Inflammatory macrophage treated with lipopolysaccharide for 4 hours (primary cell): ENCODE results near the gene CLIP3.
A peak's percentile ranks its signal among the peaks of the same experiment; 100 is the strongest.
"Not testable (repeated sequence)": the region's sequence is repeated elsewhere in the genome, so short reads cannot be mapped to it uniquely, and the experiment has no call there.

Source experiments
- DNase-seq: peaks from one replicate; pipeline ENCODE4 v3.0.0-alpha.2; 2020

The CLIP3 gene

DNA sequence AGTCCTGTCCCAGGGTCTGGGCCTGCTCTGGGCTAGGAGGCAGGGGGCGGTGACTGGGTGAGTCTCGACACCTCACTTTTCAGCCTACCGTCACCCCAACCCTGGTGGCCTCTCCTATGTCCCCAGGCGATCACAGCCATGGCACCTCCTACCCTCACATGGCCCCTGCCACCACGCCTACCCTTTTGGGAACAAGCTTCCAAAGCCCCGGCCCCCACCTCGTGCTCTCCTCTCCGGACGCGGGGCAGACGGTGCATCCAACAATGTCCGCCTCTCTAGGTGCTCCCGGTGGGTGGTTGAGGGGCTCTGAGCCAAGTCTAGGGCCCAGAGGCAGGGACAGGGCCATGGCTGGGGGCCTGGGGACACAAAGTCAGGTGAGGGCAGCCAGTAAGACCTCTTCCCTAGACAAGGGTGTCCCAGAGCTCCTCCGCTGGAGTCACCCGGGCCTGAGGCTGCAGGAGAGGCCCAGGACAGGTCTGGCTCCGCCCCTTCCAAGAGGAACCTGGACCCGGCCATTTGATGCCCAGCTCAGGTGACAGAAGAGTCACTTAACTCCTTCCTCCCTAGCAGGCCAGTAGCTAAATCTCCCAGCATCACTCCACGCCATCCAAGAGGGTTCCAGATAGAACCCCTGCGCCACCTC is 24.2 kb downstream of the CLIP3 start, which contains the start of gene SYNE4:
TSS of gene SYNE4 (minus strand) at position 478 of the 643 bp plus-strand sequence. CDS start at position 346, 132 bp downstream.
- DNase-seq, result no peak

DNA sequence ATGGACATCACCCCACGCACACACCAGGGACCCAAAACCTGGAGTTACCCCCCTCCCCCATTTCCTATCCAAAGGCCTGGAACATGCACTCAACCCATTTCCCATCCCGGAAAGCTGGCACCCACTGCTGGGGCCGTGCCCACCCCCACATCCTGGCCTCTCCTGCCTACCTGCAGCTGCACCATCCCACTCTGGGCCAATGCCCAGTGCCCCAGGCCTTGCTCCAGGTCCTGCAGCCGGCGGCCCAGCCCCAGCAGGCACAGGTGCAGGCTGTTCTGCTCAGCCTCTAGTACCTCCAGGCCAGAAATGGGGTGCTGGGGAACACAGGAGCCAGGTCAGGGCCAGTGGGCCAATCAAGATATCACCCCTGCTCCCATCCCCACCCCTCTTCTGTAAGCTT is 25.7 kb downstream of the CLIP3 start:
- DNase-seq, result no peak

- DNase-seq, result no peak
Measured at GRCh38 chr19:36003284-36003683, 29.4 kb downstream of the CLIP3 start.

DNA sequence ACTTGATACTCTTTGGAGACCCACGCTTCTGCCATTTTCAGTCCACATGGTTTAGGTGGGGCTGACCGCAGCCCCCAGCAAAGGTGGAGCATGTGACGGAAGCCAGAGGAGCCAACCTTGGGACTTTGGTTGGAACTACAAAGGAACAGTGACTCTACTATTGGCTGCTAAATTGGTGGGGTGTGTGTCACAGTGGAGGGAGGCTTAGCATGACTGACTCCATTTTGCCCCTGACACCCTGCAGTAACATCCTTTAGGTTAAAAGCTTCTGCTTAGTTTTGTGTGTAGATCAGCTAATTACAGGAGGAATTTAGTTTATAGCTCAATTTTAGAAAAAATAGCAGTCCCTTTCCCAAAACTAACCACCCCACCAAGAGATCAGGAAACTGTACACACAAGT is 31.1 kb downstream of the CLIP3 start:
- DNase-seq, result no peak

DNA sequence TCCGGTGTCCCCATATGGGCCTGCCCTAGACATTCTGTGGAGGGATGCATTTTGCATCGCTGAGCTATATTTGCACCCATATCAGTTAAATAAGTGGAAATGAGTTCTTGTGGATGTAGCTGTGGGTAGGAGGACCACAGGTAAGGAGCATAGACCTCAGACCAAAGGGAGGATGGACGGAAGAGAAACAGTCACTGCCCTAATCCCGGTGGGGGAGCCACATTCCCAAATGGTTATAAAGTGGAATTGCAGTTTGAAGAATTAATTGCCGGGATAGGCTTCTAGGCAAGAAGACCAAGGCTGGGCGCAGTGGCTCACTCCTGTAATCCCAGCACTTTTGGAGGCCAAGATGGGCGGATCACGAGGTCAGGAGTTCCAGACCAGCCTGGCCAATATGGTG is 35.9 kb downstream of the CLIP3 start:
- no peak for DNase-seq

GRCh38 chr19:35995048-35995993 is 37.4 kb downstream of the CLIP3 start, which contains the start of gene SDHAF1:
Gene SDHAF1 (plus strand): TSS chr19:35995188. CDS start chr19:35995275, 87 bp downstream.
- DNase-seq, result peak; percentile 98

- no peak for DNase-seq
Measured at GRCh38 chr19:35993923-35994598, 38.6 kb downstream of the CLIP3 start.

DNA sequence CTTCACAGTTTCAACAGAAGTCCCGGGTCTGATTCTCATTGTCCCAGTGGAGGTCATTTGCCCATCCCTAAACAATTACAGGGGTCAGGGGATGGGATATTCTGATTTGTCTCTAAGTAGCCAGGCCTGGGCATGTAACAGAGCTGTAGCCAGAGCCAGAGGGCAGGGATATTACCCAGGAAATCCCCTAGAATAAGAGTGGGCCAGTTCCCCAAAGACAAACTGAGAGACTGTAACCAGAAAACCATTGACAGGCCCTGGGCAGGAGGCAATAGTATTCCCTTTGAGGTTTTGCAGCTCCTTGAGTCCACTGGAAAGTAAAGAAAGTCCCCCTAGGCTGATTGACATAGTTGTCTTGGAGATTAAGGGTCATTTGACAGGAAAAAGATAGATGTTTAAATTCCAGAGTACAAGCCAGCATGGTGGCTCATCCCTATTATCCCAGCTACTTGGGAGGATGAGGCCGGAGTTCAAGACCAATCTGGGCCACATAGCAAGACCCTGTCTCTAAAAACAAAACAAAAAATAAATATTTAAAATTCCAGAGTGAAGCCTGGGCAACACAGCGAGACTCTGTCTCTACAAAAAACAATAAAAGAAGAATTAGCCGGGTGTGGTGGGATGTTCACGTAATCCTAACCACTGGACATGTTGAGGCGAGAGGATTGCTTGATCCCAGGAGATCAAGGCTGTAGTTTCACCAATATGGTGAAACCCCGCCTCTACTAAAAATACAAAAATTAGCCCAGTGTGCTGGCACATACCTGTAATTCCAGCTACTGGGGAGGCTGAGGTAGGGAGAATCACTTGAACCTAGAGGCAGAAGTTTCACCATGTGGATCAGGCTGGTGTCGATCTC is 39.5 kb downstream of the CLIP3 start:
- DNase-seq, result peak; percentile 24

DNA sequence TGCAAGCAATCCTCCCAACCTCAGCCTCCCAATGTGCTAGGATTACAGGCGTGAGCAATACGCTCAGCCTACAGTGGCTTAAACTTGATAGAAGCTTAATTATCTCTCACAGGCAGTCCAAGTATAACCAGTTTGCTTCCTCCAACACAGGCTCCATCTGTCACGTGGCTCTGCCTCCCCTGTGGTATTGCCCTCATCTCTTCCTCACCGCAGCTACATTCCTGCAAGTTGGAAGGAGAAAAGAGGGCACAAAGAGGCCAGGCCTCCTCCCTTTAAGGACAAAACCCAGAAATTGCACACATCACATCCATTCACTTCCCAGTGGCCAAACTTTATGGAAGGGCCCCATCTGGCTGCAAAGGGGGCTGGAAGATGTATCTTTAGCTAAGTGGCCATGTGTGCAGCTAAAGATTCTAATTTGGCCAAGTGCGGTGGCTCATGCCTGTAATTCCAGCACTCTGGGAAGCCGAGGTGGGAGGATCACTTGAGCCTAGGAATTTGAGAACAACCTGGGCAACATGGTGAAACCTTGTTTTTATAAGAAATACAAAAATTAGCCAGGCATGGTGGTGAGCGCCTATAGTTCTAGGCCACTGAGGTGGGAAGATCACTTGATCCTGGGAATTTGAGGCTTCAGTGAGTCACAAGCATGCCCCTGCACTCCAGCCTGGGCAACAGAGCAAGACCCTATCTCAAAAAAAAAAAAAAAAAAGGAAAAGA is 40.8 kb downstream of the CLIP3 start:
- no peak for DNase-seq

- no peak for DNase-seq
Measured at GRCh38 chr19:35990771-35991730, 41.6 kb downstream of the CLIP3 start.

DNA sequence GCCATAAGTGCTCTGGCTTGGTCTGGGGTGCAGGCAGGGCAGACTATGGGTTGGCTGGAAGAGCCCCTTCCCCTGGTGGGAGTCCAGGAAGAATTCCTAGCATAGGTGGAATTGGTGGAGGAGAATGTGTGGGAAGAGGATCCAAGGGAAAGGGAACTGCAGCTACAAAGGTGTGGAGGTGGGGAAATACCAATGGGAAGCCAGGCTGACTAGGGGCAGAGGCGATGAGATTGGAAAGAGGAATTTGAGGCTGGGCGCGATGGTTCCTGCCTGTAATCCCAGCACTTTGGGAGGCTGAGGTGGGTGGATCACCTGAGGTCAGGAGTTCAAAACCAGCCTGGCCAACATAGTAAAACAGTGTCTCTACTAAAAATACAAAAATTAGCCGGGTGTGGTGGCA is 42.5 kb downstream of the CLIP3 start:
- no peak for DNase-seq

DNA sequence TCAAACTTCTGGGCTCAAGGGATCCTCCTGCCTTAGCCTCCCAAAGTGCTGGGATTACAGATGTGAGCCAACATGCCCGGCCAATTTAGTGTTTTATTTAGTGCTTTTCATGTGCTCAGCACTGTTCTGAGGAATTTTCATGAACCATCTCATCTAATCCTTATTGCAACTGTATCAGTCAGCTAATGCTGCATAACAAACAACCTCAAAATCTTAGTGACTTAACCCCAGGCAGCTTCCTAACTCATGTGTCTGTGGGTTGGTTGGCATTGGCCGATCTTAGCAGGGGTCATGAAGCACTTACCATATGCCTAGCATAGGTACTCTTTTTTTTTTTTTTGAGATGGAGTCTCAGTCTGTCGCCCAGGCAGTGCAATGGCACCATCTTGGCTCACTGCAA is 43.8 kb downstream of the CLIP3 start:
- DNase-seq, result no peak

DNA sequence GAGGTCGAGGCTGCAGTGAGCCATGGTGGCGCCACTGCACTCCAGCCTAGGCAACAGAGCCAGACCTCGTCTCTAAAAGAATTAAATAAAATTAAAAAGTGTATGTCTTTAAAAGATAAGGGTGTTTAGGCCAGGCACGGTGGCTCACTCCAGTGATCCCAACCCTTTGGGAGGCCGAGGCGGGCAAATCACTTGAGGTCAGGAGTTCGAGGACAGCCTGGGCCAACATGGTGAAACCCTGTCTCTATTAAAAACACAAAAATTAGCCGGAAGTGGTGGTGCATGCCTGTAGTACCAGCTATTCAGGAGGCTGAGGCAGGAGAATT is 45.1 kb downstream of the CLIP3 start:
- DNase-seq, result no peak

- DNase-seq, result peak; percentile 54
Measured at GRCh38 chr19:35986664-35987570, 45.8 kb downstream of the CLIP3 start.

DNA sequence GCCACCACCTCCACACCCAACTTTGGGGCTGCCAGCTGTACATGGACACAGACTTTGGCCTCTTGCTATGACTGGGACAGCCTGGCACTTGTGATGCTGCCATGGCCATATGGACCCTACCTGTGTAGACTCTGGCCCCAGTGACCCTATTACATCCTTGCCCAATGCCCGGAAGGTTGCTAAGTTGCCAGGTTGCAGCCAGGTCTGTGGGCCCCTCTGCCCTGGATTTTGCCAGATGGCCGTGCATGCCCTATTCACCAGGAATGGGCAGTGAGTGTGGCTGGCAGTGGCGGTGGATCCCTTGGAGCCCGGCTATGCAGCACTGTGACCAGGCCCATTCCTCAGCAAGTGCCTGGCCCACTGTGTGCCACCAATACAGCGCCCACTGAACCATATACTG is 46.6 kb downstream of the CLIP3 start:
- no peak for DNase-seq

DNA sequence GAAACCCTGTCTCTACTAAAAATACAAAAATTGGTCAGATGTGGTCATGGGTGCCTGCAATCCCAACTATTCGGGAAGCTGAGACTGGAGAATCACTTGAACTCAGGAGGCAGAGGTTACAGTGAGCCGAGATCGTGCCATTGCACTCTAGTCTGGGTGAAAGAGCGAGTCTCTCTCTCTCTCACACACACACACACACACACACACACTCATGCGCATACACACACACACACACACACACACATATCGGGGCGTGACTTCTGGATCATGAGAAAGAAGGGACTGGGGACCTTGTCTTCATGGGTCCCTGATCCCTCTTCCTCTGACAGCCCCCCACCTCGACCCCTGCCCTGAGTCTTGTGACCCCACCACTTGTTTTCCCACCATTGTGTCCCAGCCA is 49.5 kb downstream of the CLIP3 start:
- no peak for DNase-seq

DNA sequence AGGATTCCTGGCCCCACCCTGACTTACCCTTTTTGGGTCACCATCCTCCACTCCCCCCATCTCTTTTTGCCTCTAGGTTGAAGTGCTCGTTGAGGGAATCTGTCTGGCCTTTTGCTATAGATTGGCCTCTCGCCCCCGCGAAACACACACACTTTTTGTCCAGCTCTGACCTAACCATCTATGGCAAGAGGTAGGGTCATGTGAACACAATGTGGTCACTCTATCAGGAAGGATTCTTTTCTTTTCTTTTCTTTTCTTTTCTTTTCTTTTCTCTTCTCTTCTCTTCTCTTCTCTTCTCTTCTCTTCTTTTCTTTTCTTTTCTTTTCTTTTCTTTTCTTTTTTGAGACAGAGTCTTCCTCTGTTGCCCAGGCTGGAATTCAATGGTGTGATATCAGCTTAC is 51.7 kb downstream of the CLIP3 start:
- not testable (repeated sequence) for DNase-seq

DNA sequence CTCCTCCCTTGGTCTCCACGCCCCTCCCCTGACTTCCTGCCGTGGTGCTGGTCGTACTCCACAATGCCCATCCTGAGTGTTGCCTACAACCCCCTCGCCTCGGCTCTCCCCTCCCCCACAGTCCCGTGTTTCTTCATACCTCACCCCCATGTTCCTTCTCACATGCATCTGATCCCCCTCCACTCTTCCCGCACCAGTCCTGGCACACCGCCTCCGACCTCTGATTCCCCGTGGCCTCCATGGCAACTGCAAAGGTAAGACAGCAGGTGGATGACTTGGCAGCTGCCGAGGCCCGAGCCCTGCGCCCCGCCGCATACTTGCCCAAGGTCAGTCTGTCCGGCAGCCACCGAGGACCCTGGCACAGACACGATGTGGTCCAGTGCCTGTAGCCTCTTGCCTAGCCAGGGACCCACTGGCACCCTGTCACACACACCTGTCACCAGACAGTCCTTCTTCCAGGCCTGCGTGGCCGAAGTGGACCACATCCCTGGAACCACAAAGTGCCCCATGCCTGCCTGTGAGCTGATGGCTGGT is 53.8 kb downstream of the CLIP3 start:
- no peak for DNase-seq

GRCh38 chr19:35978271-35978670 is 54.4 kb downstream of the CLIP3 start:
- DNase-seq, result no peak
